ENCODE results near the gene LRRC45.

The LRRC45 gene

GRCh38 chr17:82014432-82014831 is 8.7 kb upstream of the LRRC45 start:
- Histone ChIP-seq H3K27ac (ENCODE audit: low read depth, low read length) (no peak overlapping the region), H3K4me1 (ENCODE audit: control insufficient read depth, low read length) (peaks cover 6% of the 10 kb centered on the region), H3K36me3 (ENCODE audit: control insufficient read depth, low read length) (peaks cover 7% of the 10 kb centered on the region), H3K79me2 (ENCODE audit: control insufficient read depth, low read length) (no peaks in the 10 kb centered on the region), H3K4me3 (ENCODE audit: low read length) (no peak overlapping the region), H3K9me2 (replicated peaks; ENCODE audit: control insufficient read depth, low read length) (no peaks in the 10 kb centered on the region), H3K4me2 (ENCODE audit: low read length) (no peak overlapping the region), H3K9me3 (ENCODE audit: control insufficient read depth, insufficient read depth, low read length) (no peaks in the 10 kb centered on the region), H4K20me1 (ENCODE audit: control insufficient read depth, insufficient read depth, low read depth, low read length) (0 out of 2 replicates have a peak, but pooled peaks cover 4% of the 10 kb centered on the region), H3K27me3 (ENCODE audit: control insufficient read depth, low read length) (no peaks in the 10 kb centered on the region), H3F3A (ENCODE audit: control insufficient read depth, insufficient read depth) (peaks cover 3% of the 10 kb centered on the region; the same call in 1 of the 2 replicates)
- no peak for TF ChIP-seq EZH2phosphoT487 (IDR thresholded peaks at IDR 0.05; ENCODE audit: borderline replicate concordance, low read length)
- no peak for TF ChIP-seq CTCF (IDR thresholded peaks at IDR 0.05; ENCODE audit: low read depth, low read length, poor library complexity, severe bottlenecking)

GRCh38 chr17:82014971-82015310 is 8.2 kb upstream of the LRRC45 start:
- Histone ChIP-seq H3K4me1 (ENCODE audit: control insufficient read depth, low read length) (peaks cover 6% of the 10 kb centered on the region), H3K36me3 (ENCODE audit: control insufficient read depth, low read length) (peaks cover 7% of the 10 kb centered on the region), H3K9me3 (ENCODE audit: control insufficient read depth, insufficient read depth, low read length) (no peaks in the 10 kb centered on the region)

GRCh38 chr17:82015311-82015971 is 7.7 kb upstream of the LRRC45 start:
- no peak overlapping the region for H3K27ac ChIP-seq (ENCODE audit: low read depth, low read length)
- H4K20me1 ChIP-seq (ENCODE audit: control insufficient read depth, insufficient read depth, low read depth, low read length) = peaks cover 6% of the 10 kb centered on the region; the same call in 1 of the 2 replicates
- peaks cover 9% of the 10 kb centered on the region for H3K4me1 ChIP-seq (ENCODE audit: control insufficient read depth, low read length)
- peaks cover 7% of the 10 kb centered on the region for H3K36me3 ChIP-seq (ENCODE audit: control insufficient read depth, low read length)
- H3K4me3 ChIP-seq (ENCODE audit: low read length) = no peak overlapping the region
- 0 out of 2 replicates have a peak, but pooled peaks cover 2% of the 10 kb centered on the region for H3K79me2 ChIP-seq (ENCODE audit: control insufficient read depth, low read length)
- peaks cover 3% of the 10 kb centered on the region; the same call in 1 of the 2 replicates for H3F3A ChIP-seq (ENCODE audit: control insufficient read depth, insufficient read depth)
- no peak overlapping the region for H3K4me2 ChIP-seq (ENCODE audit: low read length)
- H3K9me3 ChIP-seq (ENCODE audit: control insufficient read depth, insufficient read depth, low read length) = no peaks in the 10 kb centered on the region
- H3K9me2 ChIP-seq (replicated peaks; ENCODE audit: control insufficient read depth, low read length) = no peaks in the 10 kb centered on the region
- H3K27me3 ChIP-seq (ENCODE audit: control insufficient read depth, low read length) = no peaks in the 10 kb centered on the region
- TF ChIP-seq CTCF (IDR thresholded peaks at IDR 0.05; ENCODE audit: low read depth, low read length, poor library complexity, severe bottlenecking) (no peak), EZH2phosphoT487 (IDR thresholded peaks at IDR 0.05; ENCODE audit: borderline replicate concordance, low read length) (no peak)

More at GRCh38 chr17:82014971-82015310, 8.2 kb upstream of the LRRC45 start:
- H4K20me1 ChIP-seq (ENCODE audit: control insufficient read depth, insufficient read depth, low read depth, low read length) = 0 out of 2 replicates have a peak, but pooled peaks cover 4% of the 10 kb centered on the region
- H3K27ac ChIP-seq (ENCODE audit: low read depth, low read length) = no peak overlapping the region
- no peak overlapping the region for H3K4me3 ChIP-seq (ENCODE audit: low read length)
- H3K79me2 ChIP-seq (ENCODE audit: control insufficient read depth, low read length) = no peaks in the 10 kb centered on the region
- H3K9me2 ChIP-seq (replicated peaks; ENCODE audit: control insufficient read depth, low read length) = no peaks in the 10 kb centered on the region
- no peaks in the 10 kb centered on the region for H3K27me3 ChIP-seq (ENCODE audit: control insufficient read depth, low read length)
- peaks cover 3% of the 10 kb centered on the region; the same call in 1 of the 2 replicates for H3F3A ChIP-seq (ENCODE audit: control insufficient read depth, insufficient read depth)
- no peak for TF ChIP-seq EZH2phosphoT487 (IDR thresholded peaks at IDR 0.05; ENCODE audit: borderline replicate concordance, low read length)
- no peak for TF ChIP-seq CTCF (IDR thresholded peaks at IDR 0.05; ENCODE audit: low read depth, low read length, poor library complexity, severe bottlenecking)
- no peak overlapping the region for H3K4me2 ChIP-seq (ENCODE audit: low read length)
